ENCODE measurements around the gene STK40.

The STK40 gene

GRCh38 chr1:36397378-36398230 lies 11.9 kb upstream of the STK40 start, which contains the start of gene LSM10:
LSM10 (minus strand) TSS chr1:36397908; CDS start chr1:36394129, 3,779 bp downstream.
- peak; percentile 96 for DNase-seq

GRCh38 chr1:36397083-36397377 lies 11.3 kb upstream of the STK40 start:
- DNase-seq = no peak

- no peak for DNase-seq
Measured at GRCh38 chr1:36396359-36396758, 10.6 kb upstream of the STK40 start.

GRCh38 chr1:36393686-36394085 lies 8.0 kb upstream of the STK40 start:
- DNase-seq = no peak

GRCh38 chr1:36392836-36393235 lies 7.1 kb upstream of the STK40 start:
- no peak for DNase-seq

GRCh38 chr1:36391271-36391670 lies 5.5 kb upstream of the STK40 start:
- DNase-seq = no peak

GRCh38 chr1:36390411-36390810 lies 4.7 kb upstream of the STK40 start:
- DNase-seq = no peak

- no peak for DNase-seq
Measured at GRCh38 chr1:36389999-36390398, 4.3 kb upstream of the STK40 start.

- no peak for DNase-seq
Measured at GRCh38 chr1:36389261-36389660, 3.5 kb upstream of the STK40 start.

- DNase-seq = no peak
Measured at GRCh38 chr1:36387141-36387949, 1.6 kb upstream of the STK40 start.

GRCh38 chr1:36386265-36387140 lies 779 bp upstream of the STK40 start:
- peak; percentile 94 for DNase-seq

GRCh38 chr1:36384542-36385409 lies 948 bp downstream of the STK40 start:
- peak; percentile 54 for DNase-seq

- DNase-seq = no peak
Measured at GRCh38 chr1:36383240-36383639, 2.5 kb downstream of the STK40 start.

GRCh38 chr1:36382669-36383068 lies 3.1 kb downstream of the STK40 start:
- DNase-seq = no peak

GRCh38 chr1:36382231-36382630 lies 3.5 kb downstream of the STK40 start:
- no peak for DNase-seq

GRCh38 chr1:36381405-36381804 lies 4.3 kb downstream of the STK40 start:
- DNase-seq = no peak

GRCh38 chr1:36380782-36381181 lies 4.9 kb downstream of the STK40 start:
- DNase-seq = no peak

GRCh38 chr1:36380143-36380619 lies 5.5 kb downstream of the STK40 start:
- no peak for DNase-seq

GRCh38 chr1:36377791-36378492 lies 7.8 kb downstream of the STK40 start:
- no peak for DNase-seq

GRCh38 chr1:36372617-36373016 lies 13.1 kb downstream of the STK40 start:
- DNase-seq = no peak
